HepG2 (cell line): ENCODE measurements around the gene CYP21A2. TPM values are rescaled to one million over a fixed set of nuclear protein-coding genes. Genes with fewer than 3 reads are reported as not detected.
A peak's percentile ranks its signal among the peaks of the same experiment; 100 is the strongest.

Source experiments
- EP300 ChIP-seq, 3 experiments: sonication (generic) in 1 of 3; formaldehyde crosslinking in 1 of 3; IDR thresholded peaks; 2 replicates each; pipeline versions ENCODE4 v1.5.1 to v1.6.1; 2011 to 2020; ENCODE audit warnings: low read depth in 2 of 3, low read length in 2 of 3, borderline replicate concordance in 1 of 3, improper control_type of control experiment in 1 of 3, mild to moderate bottlenecking in 1 of 3, missing genetic modification reagents in 1 of 3, moderate library complexity in 1 of 3
- HOXD1 ChIP-seq: sonication (generic); formaldehyde crosslinking; IDR thresholded peaks from 2 replicates; pipeline ENCODE4 v1.5.0; 2020; ENCODE audit warnings: missing genetic modification reagents
- IRX3 ChIP-seq: sonication (generic); formaldehyde crosslinking; IDR thresholded peaks from 2 replicates; pipeline ENCODE4 v1.8.1; 2023; ENCODE audit warnings: mild to moderate bottlenecking, low read depth, missing genetic modification reagents, borderline replicate concordance
- KDM1A ChIP-seq: IDR thresholded peaks from 2 replicates; pipeline ENCODE4 v1.6.1; 2016; ENCODE audit warnings: missing compliant biosample characterization
- NCOA1 ChIP-seq: sonication (generic); formaldehyde crosslinking; IDR thresholded peaks from 2 replicates; pipeline ENCODE4 v1.9.0; 2021; ENCODE audit warnings: missing genetic modification reagents
- NFATC3 ChIP-seq: sonication (generic); formaldehyde crosslinking; IDR thresholded peaks from 2 replicates; pipeline ENCODE4 v1.5.1; 2020; ENCODE audit warnings: mild to moderate bottlenecking, missing genetic modification reagents
- RXRB ChIP-seq: IDR thresholded peaks from 2 replicates; pipeline ENCODE4 v1.6.1; 2016; ENCODE audit warnings: borderline replicate concordance, missing genetic modification reagents, missing compliant biosample characterization
- SETDB1 ChIP-seq: sonication (generic); formaldehyde crosslinking; IDR thresholded peaks from 2 replicates; pipeline ENCODE4 v1.5.1; 2020; ENCODE audit warnings: missing genetic modification reagents, mild to moderate bottlenecking, borderline replicate concordance
- STAT5B ChIP-seq: sonication (generic); formaldehyde crosslinking; IDR thresholded peaks from 2 replicates; pipeline ENCODE4 v1.4.0; 2020; ENCODE audit warnings: missing genetic modification reagents
- ZFP1 ChIP-seq: IDR thresholded peaks from 2 replicates; pipeline ENCODE4 v1.6.1; 2016
- ZFP62 ChIP-seq: sonication (generic); formaldehyde crosslinking; IDR thresholded peaks from 2 replicates; pipeline ENCODE4 v1.4.0; 2020; ENCODE audit warnings: missing genetic modification reagents
- ZFX ChIP-seq: sonication (generic); formaldehyde crosslinking; IDR thresholded peaks from 2 replicates; pipeline ENCODE4 v1.4.0; 2020; ENCODE audit warnings: mild to moderate bottlenecking, low read depth, missing genetic modification reagents, moderate library complexity
- ZNF138 ChIP-seq: sonication (generic); formaldehyde crosslinking; IDR thresholded peaks from 2 replicates; pipeline ENCODE4 v1.5.0; 2020; ENCODE audit warnings: mild to moderate bottlenecking, low read depth, missing genetic modification reagents
- ZNF30 ChIP-seq: sonication (generic); formaldehyde crosslinking; IDR thresholded peaks from 2 replicates; pipeline ENCODE4 v1.5.0; 2020; ENCODE audit warnings: mild to moderate bottlenecking, missing genetic modification reagents
- ZNF432 ChIP-seq: sonication (generic); formaldehyde crosslinking; IDR thresholded peaks from 2 replicates; pipeline ENCODE4 v1.5.0; 2020; ENCODE audit warnings: missing genetic modification reagents, mild to moderate bottlenecking, borderline replicate concordance
- ZNF556 ChIP-seq: sonication (generic); formaldehyde crosslinking; IDR thresholded peaks from 2 replicates; pipeline ENCODE4 v1.4.0; 2020; ENCODE audit warnings: mild to moderate bottlenecking, missing genetic modification reagents, borderline replicate concordance
- ZNF761 ChIP-seq: sonication (generic); formaldehyde crosslinking; conservative IDR thresholded peaks from 2 replicates; pipeline ENCODE4 v1.4.0; 2020; ENCODE audit warnings: mild to moderate bottlenecking, missing genetic modification reagents
- ZNF780A ChIP-seq: sonication (generic); formaldehyde crosslinking; IDR thresholded peaks from 2 replicates; pipeline ENCODE4 v1.8.0; 2022; ENCODE audit warnings: mild to moderate bottlenecking, missing genetic modification reagents, moderate library complexity
- polyA plus RNA-seq, 8 experiments: library from polyadenylated mRNA; depleted of rRNA in 3 of 8; stranded (reverse) in 7 of 8; unstranded in 1 of 8; fragments of >200 nt; fragmentation: Illumina TruSeq in 4 of 8; extraction: Trizol in 4 of 8; gene quantifications; 2 replicates each; pipeline versions ENCODE4 v1.2.1 to v1.2.3, GENCODE V29; 2011 to 2016; ENCODE audit warnings: low read depth in 4 of 8, missing spikeins in 1 of 8, mixed read lengths in 1 of 8; ENCODE audit not compliant: insufficient read depth in 1 of 8
- total RNA-seq, 5 experiments: library from RNA; depleted of rRNA; stranded (reverse); fragments of >200 nt; fragmentation: Illumina TruSeq; extraction: Trizol; gene quantifications; 2 replicates each; pipeline ENCODE4 v1.2.3, GENCODE V29; 2016; ENCODE audit warnings: low read depth in 1 of 5
- TF ChIP-seq, protein P1 (sequence below): sonication (generic); formaldehyde crosslinking; IDR thresholded peaks from 2 replicates; pipeline ENCODE4 v1.4.0; 2020; ENCODE audit warnings: missing genetic modification reagents
- TF ChIP-seq, protein P2 (sequence below): sonication (generic); formaldehyde crosslinking; IDR thresholded peaks from 2 replicates; pipeline ENCODE4 v1.4.0; 2020; ENCODE audit warnings: missing genetic modification reagents, borderline replicate concordance
- TF ChIP-seq, protein P3 (sequence below): IDR thresholded peaks from 2 replicates; pipeline ENCODE4 v1.6.1; 2016; ENCODE audit warnings: missing biosample characterization, missing genetic modification reagents, low read depth

CYP21A2 gene
- total and polyA plus RNA-seq, 2 of the 13 experiments (the other 11 are each of a cell fraction or from before 2014, with no cell fraction given) = 1.5 to 6.3 TPM

DNA sequence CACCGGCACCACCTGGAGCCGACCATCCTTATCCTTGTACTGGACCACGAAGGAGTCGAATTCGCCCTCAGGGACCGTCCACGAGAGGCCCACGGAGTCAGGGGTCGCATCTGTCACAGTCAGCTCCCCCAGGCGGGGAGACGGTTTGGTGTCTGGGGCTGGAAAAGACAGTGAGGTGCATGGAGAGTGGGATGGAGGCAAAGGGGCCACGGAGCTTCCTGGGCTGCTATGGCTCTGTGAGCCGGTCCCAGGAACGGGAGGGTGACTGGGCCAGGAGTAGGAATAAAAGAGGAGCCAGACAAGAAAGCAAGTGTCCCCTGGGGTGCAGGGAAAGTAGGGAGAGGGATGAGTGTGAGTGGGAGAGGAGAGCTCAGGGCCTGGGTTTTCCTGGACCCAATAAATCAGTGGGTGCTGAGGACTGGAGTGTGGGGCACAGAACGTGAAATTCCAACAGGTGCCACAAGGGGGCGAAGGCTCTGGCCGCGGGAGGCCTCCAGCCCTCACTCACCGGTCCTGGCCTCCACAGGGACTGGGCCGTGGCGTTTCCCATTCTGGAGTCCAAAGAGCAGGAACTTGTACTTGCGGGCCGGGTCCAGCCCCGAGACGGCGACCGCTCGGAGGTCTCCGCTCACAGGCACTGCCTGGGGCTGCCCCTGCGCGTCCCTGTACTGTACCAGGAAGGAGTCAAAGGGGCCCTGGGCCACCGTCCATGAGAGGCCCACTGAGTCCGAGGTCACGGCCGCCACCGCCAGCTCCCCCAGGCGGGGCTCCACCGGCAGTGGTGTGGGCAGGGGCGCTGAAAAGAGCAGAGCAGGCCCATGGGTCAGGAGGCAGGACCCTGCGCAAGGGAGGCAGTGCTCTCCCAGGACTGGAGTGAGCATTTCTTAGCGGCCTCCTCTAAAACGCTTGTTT is 9.9 kb downstream of the CYP21A2 start (continued):
- TF ChIP-seq, protein P1, sequence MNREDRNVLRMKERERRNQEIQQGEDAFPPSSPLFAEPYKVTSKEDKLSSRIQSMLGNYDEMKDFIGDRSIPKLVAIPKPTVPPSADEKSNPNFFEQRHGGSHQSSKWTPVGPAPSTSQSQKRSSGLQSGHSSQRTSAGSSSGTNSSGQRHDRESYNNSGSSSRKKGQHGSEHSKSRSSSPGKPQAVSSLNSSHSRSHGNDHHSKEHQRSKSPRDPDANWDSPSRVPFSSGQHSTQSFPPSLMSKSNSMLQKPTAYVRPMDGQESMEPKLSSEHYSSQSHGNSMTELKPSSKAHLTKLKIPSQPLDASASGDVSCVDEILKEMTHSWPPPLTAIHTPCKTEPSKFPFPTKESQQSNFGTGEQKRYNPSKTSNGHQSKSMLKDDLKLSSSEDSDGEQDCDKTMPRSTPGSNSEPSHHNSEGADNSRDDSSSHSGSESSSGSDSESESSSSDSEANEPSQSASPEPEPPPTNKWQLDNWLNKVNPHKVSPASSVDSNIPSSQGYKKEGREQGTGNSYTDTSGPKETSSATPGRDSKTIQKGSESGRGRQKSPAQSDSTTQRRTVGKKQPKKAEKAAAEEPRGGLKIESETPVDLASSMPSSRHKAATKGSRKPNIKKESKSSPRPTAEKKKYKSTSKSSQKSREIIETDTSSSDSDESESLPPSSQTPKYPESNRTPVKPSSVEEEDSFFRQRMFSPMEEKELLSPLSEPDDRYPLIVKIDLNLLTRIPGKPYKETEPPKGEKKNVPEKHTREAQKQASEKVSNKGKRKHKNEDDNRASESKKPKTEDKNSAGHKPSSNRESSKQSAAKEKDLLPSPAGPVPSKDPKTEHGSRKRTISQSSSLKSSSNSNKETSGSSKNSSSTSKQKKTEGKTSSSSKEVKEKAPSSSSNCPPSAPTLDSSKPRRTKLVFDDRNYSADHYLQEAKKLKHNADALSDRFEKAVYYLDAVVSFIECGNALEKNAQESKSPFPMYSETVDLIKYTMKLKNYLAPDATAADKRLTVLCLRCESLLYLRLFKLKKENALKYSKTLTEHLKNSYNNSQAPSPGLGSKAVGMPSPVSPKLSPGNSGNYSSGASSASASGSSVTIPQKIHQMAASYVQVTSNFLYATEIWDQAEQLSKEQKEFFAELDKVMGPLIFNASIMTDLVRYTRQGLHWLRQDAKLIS (CRISPR knock-in tag) = no peak
- TF ChIP-seq, protein P2, sequence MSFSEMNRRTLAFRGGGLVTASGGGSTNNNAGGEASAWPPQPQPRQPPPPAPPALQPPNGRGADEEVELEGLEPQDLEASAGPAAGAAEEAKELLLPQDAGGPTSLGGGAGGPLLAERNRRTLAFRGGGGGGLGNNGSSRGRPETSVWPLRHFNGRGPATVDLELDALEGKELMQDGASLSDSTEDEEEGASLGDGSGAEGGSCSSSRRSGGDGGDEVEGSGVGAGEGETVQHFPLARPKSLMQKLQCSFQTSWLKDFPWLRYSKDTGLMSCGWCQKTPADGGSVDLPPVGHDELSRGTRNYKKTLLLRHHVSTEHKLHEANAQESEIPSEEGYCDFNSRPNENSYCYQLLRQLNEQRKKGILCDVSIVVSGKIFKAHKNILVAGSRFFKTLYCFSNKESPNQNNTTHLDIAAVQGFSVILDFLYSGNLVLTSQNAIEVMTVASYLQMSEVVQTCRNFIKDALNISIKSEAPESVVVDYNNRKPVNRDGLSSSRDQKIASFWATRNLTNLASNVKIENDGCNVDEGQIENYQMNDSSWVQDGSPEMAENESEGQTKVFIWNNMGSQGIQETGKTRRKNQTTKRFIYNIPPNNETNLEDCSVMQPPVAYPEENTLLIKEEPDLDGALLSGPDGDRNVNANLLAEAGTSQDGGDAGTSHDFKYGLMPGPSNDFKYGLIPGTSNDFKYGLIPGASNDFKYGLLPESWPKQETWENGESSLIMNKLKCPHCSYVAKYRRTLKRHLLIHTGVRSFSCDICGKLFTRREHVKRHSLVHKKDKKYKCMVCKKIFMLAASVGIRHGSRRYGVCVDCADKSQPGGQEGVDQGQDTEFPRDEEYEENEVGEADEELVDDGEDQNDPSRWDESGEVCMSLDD (CRISPR knock-in tag) = peak; percentile 26; the same call in 1 of the 2 replicates
- TF ChIP-seq NCOA1 (CRISPR knock-in tag) (peak; percentile 41; the same call in 1 of the 2 replicates), ZNF432 (CRISPR knock-in tag) (no peak), RXRB (peak; percentile 75), KDM1A (CRISPR knock-in tag) (no peak), ZFP1 (0 out of 2 replicates have a peak, but pooled peaks have one; percentile 32), ZFX (CRISPR knock-in tag) (peak; percentile 97), ZNF761 (CRISPR knock-in tag) (0 out of 2 replicates have a peak, but pooled peaks have one; percentile 65), HOXD1 (0 out of 2 replicates have a peak, but pooled peaks have one; percentile 63), ZNF138 (CRISPR knock-in tag) (no peak), EP300 (IDR thresholded peaks at IDR 0.05; ENCODE audit: low read depth in 2 of 2, low read length in 2 of 2) (peak in 1 of 2 experiments; percentile 26; a peak in 1 of 4 replicates), EP300 (CRISPR knock-in tag; IDR thresholded peaks at IDR 0.05; ENCODE audit: borderline replicate concordance) (no peak), ZNF780A (CRISPR knock-in tag) (no peak), IRX3 (CRISPR knock-in tag) (no peak), ZNF556 (CRISPR knock-in tag) (0 out of 2 replicates have a peak, but pooled peaks have one; percentile 65), NFATC3 (CRISPR knock-in tag) (peak; percentile 69; the same call in 1 of the 2 replicates), STAT5B (CRISPR knock-in tag) (no peak), SETDB1 (CRISPR knock-in tag) (no peak), ZNF30 (0 out of 2 replicates have a peak, but pooled peaks have one; percentile 72), ZFP62 (no peak)
- TF ChIP-seq, protein P3, sequence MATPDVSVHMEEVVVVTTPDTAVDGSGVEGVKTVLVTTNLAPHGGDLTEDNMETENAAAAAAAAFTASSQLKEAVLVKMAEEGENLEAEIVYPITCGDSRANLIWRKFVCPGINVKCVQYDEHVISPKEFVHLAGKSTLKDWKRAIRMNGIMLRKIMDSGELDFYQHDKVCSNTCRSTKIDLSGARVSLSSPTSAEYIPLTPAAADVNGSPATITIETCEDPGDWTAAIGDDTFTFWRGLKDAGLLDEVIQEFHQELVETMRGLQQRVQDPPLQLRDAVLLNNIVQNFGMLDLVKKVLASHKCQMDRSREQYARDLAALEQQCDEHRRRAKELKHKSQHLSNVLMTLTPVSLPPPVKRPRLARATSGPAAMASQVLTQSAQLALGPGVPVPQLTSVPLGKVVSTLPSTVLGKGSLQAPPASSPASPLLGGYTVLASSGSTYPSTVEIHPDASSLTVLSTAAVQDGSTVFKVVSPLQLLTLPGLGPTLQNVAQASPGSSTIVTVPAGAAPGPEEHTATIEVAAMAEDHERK (CRISPR knock-in tag) = no peak
